DMS114 treated with DMSO at 0.1 percent for 48 hours (cell line): ENCODE results near the gene WIPF1.

Source experiments
- DNase-seq: peaks from one replicate; lab custom pipeline; 2025; ENCODE audit not compliant: unreplicated experiment; lab: John Stamatoyannopoulos, UW

The WIPF1 gene

GRCh38 chr2:174621323-174621722, 23.7 kb upstream of the WIPF1 start:
- DNase-seq, result no peak

- no peak for DNase-seq
Observed at GRCh38 chr2:174618179-174618578, 20.6 kb upstream of the WIPF1 start.

GRCh38 chr2:174617718-174618117, 20.1 kb upstream of the WIPF1 start:
- DNase-seq, result no peak

DNA sequence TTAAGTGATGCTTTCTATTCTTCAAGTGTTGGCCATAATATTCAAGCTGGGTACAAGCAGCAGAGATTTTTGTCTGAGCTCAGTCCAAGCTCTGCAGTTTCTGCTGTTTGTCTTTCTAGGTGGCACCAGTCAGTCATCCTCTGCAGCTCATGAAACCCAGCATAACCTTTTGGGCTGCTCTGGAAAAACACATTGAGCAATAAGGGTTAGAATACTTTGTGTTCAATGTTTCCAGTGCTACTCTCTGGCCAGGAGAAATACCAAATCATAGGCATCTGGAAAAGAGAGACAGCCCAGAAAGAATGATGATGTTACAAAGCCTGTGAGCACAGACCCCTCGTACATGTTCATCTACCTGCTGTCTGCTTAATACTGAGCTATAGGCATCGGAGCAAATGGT, 19.5 kb upstream of the WIPF1 start:
- no peak for DNase-seq

GRCh38 chr2:174615871-174616436, 18.4 kb upstream of the WIPF1 start:
- DNase-seq, result no peak

- no peak for DNase-seq
Observed at GRCh38 chr2:174614261-174614660, 16.7 kb upstream of the WIPF1 start.

GRCh38 chr2:174613531-174613930, 15.9 kb upstream of the WIPF1 start:
- no peak for DNase-seq

GRCh38 chr2:174612970-174613369, 15.4 kb upstream of the WIPF1 start:
- no peak for DNase-seq

- no peak for DNase-seq
Observed at GRCh38 chr2:174611854-174612253, 14.2 kb upstream of the WIPF1 start.

GRCh38 chr2:174611006-174611405, 13.4 kb upstream of the WIPF1 start:
- no peak for DNase-seq

- no peak for DNase-seq
Observed at GRCh38 chr2:174610243-174610995, 12.8 kb upstream of the WIPF1 start.

GRCh38 chr2:174609261-174609660, 11.7 kb upstream of the WIPF1 start:
- no peak for DNase-seq

DNA sequence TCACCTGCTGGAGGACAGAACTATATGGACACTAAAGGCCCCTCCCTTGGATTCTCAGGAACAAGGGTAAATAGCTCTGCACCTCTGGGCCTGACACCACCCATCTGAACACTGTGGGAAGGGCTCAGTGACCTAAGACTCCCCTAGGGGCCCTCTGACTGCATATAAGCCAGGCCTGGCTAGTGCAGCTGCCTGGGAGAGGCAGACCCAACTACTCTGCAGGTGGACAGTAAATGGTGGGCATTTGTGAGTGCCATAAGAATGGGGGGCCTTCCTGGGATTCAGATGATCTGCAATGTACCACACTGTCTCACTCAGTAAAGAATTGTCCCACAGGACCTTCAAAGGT, 11.2 kb upstream of the WIPF1 start:
- DNase-seq, result no peak

GRCh38 chr2:174607989-174608865, 10.6 kb upstream of the WIPF1 start:
- no peak for DNase-seq

GRCh38 chr2:174607584-174607983, 10.0 kb upstream of the WIPF1 start:
- no peak for DNase-seq

DNA sequence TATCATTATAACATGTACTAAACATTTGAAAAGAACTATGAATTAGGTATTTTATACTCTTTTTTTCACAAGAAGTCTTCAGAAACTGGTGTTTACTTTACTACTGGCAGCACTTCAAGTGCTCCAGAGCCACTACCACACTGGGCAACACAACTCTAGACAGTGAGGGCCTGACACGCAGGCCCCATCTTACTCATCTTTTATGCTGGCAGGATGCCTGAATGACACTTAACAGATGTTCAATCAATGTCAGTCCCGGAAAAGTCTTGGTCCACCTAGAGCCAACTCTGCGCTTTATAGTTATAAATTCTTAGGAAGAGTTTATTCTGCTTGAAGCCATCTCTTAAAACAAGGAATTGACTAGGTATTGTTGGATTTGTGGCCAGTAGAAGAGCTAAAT, 8.7 kb upstream of the WIPF1 start:
- no peak for DNase-seq

DNA sequence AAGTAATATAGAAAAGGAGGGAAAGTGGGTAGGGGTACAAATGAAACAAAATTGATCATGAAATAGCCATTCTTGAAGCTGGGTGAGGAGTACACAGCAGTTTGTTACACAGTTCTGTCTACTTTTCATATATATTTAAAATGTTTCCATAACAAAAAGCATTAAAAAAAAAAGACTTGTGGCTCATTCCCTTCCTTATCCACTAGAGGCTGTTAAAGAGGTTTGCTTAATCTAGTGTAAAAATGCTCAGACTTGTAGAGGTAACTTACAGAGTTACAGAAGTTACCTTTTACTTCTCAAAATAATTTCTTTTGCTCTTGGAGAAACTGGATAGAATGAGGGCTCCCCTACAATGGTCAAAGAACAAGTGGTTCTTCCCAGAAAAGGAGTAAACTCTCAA, 8.1 kb upstream of the WIPF1 start:
- DNase-seq, result peak; percentile 1

DNA sequence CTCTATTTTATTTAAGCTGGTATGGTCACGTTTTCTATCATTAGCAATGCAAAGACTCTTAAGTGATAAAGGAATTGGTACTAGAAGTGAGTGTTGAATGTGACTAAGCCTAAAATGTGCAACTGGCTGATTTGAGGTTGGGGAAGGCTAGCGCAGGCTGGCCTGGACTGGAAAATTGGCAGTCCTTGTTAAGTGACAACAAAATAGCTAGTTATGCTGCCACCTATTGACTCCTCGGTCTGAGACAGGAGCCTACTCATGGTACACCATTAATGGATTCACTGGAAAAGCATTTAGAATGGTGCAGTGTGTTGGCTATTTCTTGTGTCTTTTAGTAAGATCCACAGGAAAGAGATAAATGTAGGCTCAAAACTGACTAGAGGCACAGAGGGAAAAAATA, 5.7 kb upstream of the WIPF1 start:
- no peak for DNase-seq

DNA sequence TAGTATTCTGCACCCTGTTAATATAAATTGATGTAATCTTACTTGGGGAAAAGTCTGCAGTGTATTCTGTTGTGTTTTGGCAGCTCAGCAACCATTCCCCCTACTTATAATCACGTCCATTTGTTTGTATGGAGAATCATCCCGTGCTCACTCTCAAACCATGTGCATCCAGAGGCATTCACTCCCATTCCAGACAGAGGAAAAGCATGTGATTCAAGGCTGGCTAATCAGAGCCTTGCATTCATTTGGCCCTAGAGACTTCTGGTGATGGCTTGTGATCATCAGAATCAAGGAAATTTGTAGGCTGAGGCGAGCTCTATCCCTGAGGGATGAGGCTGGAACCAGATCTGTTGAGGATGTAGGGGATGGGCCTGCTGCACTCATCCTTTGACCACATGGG, 5.1 kb upstream of the WIPF1 start:
- DNase-seq, result no peak

DNA sequence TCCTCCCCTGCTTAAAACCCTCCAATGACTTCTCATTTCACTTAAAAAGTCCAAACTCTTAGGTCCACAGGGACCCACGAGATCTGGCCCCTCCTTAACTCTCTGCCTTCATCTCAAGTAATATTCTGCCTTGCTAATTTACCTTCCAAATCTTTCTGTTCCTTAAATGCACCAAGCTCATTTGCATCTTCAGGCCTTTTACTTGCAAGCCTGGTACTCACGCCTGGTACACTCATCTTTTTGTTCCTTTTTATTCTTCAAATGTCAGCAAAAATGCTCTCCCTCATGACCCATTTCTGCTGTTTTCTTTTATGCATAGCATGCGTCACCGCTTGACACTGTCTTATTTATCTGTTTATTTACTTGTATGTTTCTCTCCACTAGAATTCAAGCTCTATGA, 2.7 kb upstream of the WIPF1 start:
- DNase-seq, result no peak

GRCh38 chr2:174599310-174599921, 1.8 kb upstream of the WIPF1 start:
- DNase-seq, result no peak

GRCh38 chr2:174597009-174597344, 627 bp downstream of the WIPF1 start:
- no peak for DNase-seq
